Measurements from ENCODE around the gene STXBP5. TPM values are rescaled to one million over a fixed set of nuclear protein-coding genes. Genes with fewer than 3 reads are reported as not detected.

STXBP5 gene
- total and polyA plus RNA-seq, 9 of the 15 experiments (the other 6 are each of a cell fraction or from before 2014, with no cell fraction given): 23.3 to 172 (median 71.5) TPM

DNA sequence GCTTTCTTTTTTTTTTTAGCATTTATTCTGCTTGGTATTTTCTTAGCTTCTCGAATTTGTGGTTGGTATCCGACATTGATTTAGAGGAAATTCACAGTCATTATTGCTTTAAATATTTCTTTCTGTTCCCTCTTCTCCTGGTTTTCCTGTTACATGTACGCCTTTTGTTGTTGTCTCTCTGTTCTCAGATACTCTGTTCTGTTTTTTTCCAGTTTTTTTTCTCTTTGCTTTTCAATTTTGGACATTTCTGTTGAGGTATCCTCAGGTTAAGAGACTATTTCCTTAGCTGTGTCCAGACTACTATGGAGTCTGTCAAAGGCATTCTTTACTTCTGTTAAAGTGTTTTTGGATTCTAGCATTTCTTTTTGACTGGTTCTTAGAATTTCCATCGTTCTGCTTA lies 17.5 kb downstream of the STXBP5 start:
- Histone ChIP-seq H3K4me2 (ENCODE audit: insufficient read depth, low read length) (peak overlapping the region; percentile 57), H3K27me3 (ENCODE audit: control insufficient read depth in 2 of 2, insufficient read depth in 2 of 2, low read length in 2 of 2) (no peaks in the 10 kb centered on the region), H3K4me3 (no peak overlapping the region), H3K9ac (ENCODE audit: insufficient read depth in 1 of 2, low read depth in 2 of 2, low read length in 2 of 2) (peak overlapping the region in 1 of 2 experiments; percentile 46; a peak in 2 of 4 replicates), H2AFZ (ENCODE audit: low read depth, low read length) (no peak overlapping the region), H3K4me1 (replicated peaks in 1 of 2; ENCODE audit: control insufficient read depth in 2 of 2, insufficient read depth in 2 of 2, low read length in 2 of 2) (peaks cover 4 to 54% of the 10 kb centered on the region in 2 experiments; a peak in 3 of 5 replicates), H3K9me1 (ENCODE audit: control insufficient read depth, insufficient read depth, low read length) (no peaks in the 10 kb centered on the region), H3K36me3 (ENCODE audit: control insufficient read depth, insufficient read depth, low read length) (peaks cover 95% of the 10 kb centered on the region), H4K20me1 (replicated peaks; ENCODE audit: control insufficient read depth, insufficient read depth, low read length) (no peaks in the 10 kb centered on the region), H3K27ac (ENCODE audit: extremely low read depth, low read depth, low read length) (peak overlapping the region; percentile 64), H3K9me3 (replicated peaks; ENCODE audit: control insufficient read depth, insufficient read depth, low read depth, low read length) (no peaks in the 10 kb centered on the region), H3K79me2 (ENCODE audit: control insufficient read depth, insufficient read depth, low read length) (peaks cover 100% of the 10 kb centered on the region)
- CTCF ChIA-PET (ENCODE audit: low intra/inter-chr PET ratio): interaction anchor here (2.4 kb wide), 1 partner anchor 319 kb away, joined by 8 read pairs; no protein-coding TSS in a partner anchor
- no TSS peak for BruUV-seq (replicated peaks)
- peak; percentile 6 for ATAC-seq
- no peak for DNase-seq (ENCODE audit: extremely low read depth in 1 of 4, low spot score in 3 of 4)
- intact Hi-C loops (cut with micrococcal nuclease): loop anchor here (1.0 to 5.0 kb wide), 2 partner anchors 12 to 364 kb away; no protein-coding TSS in a partner anchor
- WGBS (ENCODE audit: insufficient coverage, low coverage, missing lambda C conversion rate): 15% methylated on average over 4 of the region's 4 CpGs
- in situ Hi-C loops (cut with MboI): loop anchor here (25.0 kb wide), 1 partner anchor 334 kb away; no protein-coding TSS in a partner anchor
- FAIRE-seq: no peak
- POLR2A ChIA-PET: interaction anchor here (0.8 to 1.8 kb wide), 6 partner anchors 9 to 363 kb away, joined by 3 to 7 read pairs (median 3); no protein-coding TSS in a partner anchor
- TF ChIP-seq, protein P1, sequence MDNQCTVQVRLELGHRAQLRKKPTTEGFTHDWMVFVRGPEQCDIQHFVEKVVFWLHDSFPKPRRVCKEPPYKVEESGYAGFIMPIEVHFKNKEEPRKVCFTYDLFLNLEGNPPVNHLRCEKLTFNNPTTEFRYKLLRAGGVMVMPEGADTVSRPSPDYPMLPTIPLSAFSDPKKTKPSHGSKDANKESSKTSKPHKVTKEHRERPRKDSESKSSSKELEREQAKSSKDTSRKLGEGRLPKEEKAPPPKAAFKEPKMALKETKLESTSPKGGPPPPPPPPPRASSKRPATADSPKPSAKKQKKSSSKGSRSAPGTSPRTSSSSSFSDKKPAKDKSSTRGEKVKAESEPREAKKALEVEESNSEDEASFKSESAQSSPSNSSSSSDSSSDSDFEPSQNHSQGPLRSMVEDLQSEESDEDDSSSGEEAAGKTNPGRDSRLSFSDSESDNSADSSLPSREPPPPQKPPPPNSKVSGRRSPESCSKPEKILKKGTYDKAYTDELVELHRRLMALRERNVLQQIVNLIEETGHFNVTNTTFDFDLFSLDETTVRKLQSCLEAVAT (IDR thresholded peaks at IDR 0.05): peak; percentile 37 to 63; a peak in 2 of 4 replicates
- TF ChIP-seq, protein P2, sequence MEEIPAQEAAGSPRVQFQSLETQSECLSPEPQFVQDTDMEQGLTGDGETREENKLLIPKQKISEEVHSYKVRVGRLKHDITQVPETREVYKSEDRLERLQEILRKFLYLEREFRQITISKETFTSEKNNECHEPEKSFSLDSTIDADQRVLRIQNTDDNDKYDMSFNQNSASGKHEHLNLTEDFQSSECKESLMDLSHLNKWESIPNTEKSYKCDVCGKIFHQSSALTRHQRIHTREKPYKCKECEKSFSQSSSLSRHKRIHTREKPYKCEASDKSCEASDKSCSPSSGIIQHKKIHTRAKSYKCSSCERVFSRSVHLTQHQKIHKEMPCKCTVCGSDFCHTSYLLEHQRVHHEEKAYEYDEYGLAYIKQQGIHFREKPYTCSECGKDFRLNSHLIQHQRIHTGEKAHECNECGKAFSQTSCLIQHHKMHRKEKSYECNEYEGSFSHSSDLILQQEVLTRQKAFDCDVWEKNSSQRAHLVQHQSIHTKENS (CRISPR knock-in tag; IDR thresholded peaks at IDR 0.05): no peak
- 0 out of 2 replicates have a peak, but pooled peaks have one; percentile 50 for TF ChIP-seq LARP7 (IDR thresholded peaks at IDR 0.05)
- TF ChIP-seq ARID2 (IDR thresholded peaks at IDR 0.05): peak; percentile 50; the same call in 1 of the 2 replicates
- TF ChIP-seq POLR2B (IDR thresholded peaks at IDR 0.05; ENCODE audit: low read depth, partially characterized antibody): peak; percentile 19
- TF ChIP-seq, protein P3, sequence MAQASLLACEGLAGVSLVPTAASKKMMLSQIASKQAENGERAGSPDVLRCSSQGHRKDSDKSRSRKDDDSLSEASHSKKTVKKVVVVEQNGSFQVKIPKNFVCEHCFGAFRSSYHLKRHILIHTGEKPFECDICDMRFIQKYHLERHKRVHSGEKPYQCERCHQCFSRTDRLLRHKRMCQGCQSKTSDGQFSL (CRISPR knock-in tag; IDR thresholded peaks at IDR 0.05): no peak
- TF ChIP-seq, protein P3 (tag; IDR thresholded peaks at IDR 0.05): no peak
- TF ChIP-seq, protein P4, sequence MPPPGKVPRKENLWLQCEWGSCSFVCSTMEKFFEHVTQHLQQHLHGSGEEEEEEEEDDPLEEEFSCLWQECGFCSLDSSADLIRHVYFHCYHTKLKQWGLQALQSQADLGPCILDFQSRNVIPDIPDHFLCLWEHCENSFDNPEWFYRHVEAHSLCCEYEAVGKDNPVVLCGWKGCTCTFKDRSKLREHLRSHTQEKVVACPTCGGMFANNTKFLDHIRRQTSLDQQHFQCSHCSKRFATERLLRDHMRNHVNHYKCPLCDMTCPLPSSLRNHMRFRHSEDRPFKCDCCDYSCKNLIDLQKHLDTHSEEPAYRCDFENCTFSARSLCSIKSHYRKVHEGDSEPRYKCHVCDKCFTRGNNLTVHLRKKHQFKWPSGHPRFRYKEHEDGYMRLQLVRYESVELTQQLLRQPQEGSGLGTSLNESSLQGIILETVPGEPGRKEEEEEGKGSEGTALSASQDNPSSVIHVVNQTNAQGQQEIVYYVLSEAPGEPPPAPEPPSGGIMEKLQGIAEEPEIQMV (tag; conservative IDR thresholded peaks at IDR 0.05; ENCODE audit: low read depth): no peak
- TF ChIP-seq TRIM24 (IDR thresholded peaks at IDR 0.05): peak in 1 of 2 experiments; percentile 30; a peak in 1 of 4 replicates
- no peak for TF ChIP-seq SRSF7 (optimal IDR thresholded peaks at IDR 0.05; ENCODE audit: low read depth, low read length)
- TF ChIP-seq NFRKB (IDR thresholded peaks at IDR 0.05; ENCODE audit: low read depth): 0 out of 2 replicates have a peak, but pooled peaks have one; percentile 13
- 0 out of 2 replicates have a peak, but pooled peaks have one; percentile 25 for TF ChIP-seq HLTF (IDR thresholded peaks at IDR 0.05)
- no peak for TF ChIP-seq U2AF2 (optimal IDR thresholded peaks at IDR 0.05; ENCODE audit: low read depth, low read length)
- TF ChIP-seq KAT8 (IDR thresholded peaks at IDR 0.05; ENCODE audit: low read depth): peak; percentile 31; the same call in 1 of the 2 replicates
- TF ChIP-seq ZNF316 (IDR thresholded peaks at IDR 0.05): no peak
- peak; percentile 56; the same call in 1 of the 2 replicates for TF ChIP-seq SMARCA5 (IDR thresholded peaks at IDR 0.05)
- TF ChIP-seq ZC3H8 (IDR thresholded peaks at IDR 0.05): peak; percentile 45; the same call in 1 of the 2 replicates
- TF ChIP-seq ZNF239 (CRISPR knock-in tag; IDR thresholded peaks at IDR 0.05): no peak

Data from K562 (cell line).